Measurements from ENCODE around the gene NLRX1.

DNA sequence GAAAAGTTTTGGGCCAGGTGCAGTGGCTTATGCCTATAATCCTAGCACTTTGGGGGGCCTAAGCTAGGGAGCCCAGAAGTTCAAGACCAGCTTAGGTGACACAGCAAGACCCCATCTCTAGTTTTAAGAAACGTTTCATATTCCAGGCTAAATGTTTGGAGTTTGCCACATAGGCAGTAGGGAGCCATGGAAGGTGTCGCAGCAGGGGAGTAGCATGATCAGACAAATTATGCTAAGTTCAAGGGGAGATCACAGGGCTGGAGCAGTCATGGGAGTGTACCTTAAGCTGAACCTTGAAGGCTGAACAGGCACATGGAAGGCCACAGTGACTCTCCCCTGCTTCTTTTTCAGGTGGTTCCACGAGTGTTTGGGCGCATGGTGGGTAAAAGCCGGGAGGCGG lies 10.8 kb downstream of the NLRX1 start:
- TF ChIP-seq, protein P1, sequence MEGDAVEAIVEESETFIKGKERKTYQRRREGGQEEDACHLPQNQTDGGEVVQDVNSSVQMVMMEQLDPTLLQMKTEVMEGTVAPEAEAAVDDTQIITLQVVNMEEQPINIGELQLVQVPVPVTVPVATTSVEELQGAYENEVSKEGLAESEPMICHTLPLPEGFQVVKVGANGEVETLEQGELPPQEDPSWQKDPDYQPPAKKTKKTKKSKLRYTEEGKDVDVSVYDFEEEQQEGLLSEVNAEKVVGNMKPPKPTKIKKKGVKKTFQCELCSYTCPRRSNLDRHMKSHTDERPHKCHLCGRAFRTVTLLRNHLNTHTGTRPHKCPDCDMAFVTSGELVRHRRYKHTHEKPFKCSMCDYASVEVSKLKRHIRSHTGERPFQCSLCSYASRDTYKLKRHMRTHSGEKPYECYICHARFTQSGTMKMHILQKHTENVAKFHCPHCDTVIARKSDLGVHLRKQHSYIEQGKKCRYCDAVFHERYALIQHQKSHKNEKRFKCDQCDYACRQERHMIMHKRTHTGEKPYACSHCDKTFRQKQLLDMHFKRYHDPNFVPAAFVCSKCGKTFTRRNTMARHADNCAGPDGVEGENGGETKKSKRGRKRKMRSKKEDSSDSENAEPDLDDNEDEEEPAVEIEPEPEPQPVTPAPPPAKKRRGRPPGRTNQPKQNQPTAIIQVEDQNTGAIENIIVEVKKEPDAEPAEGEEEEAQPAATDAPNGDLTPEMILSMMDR (IDR thresholded peaks at IDR 0.05): no peak
- TF ChIP-seq EZH2 (IDR thresholded peaks at IDR 0.05): no peak
